ENCODE results near the gene ARL2BP. TPM values are rescaled to one million over a fixed set of nuclear protein-coding genes. Genes with fewer than 3 reads are reported as not detected.
A peak's percentile ranks its signal among the peaks of the same experiment; 100 is the strongest.

Gene ARL2BP
- total RNA-seq, 1 donor: 85.8 TPM

- Histone ChIP-seq H3K27ac (ENCODE audit: low read depth, low read length) (no peak overlapping the region), H3K4me1 (ENCODE audit: insufficient read depth, low read length) (no peaks in the 10 kb centered on the region), H3K9me3 (ENCODE audit: low read depth, low read length) (no peaks in the 10 kb centered on the region), H2AFZ (ENCODE audit: low read length) (no peak overlapping the region), H3K36me3 (ENCODE audit: insufficient read depth, low read length) (peaks cover 79% of the 10 kb centered on the region), H4K20me1 (ENCODE audit: insufficient read depth, low read length) (no peaks in the 10 kb centered on the region), H3K4me3 (ENCODE audit: insufficient read depth, low read length) (no peak overlapping the region), H3K4me2 (ENCODE audit: insufficient read depth, low read length) (no peak overlapping the region), H3K27me3 (ENCODE audit: insufficient read depth, low read length) (no peaks in the 10 kb centered on the region), H3K79me2 (ENCODE audit: insufficient read depth, low read length) (no peaks in the 10 kb centered on the region)
- no peak for TF ChIP-seq CTCF (IDR thresholded peaks at IDR 0.05; ENCODE audit: extremely low read depth, low read depth, low read length)
- DNase-seq (ENCODE audit: insufficient read length, low spot score, missing footprints): no peak
These were observed 13.2 kb upstream of the ARL2BP start for GRCh38 chr16:57231821-57232350.

- H2AFZ ChIP-seq (ENCODE audit: low read length): no peak overlapping the region
- H3K79me2 ChIP-seq (ENCODE audit: insufficient read depth, low read length): no peaks in the 10 kb centered on the region
- no peak overlapping the region for H3K4me2 ChIP-seq (ENCODE audit: insufficient read depth, low read length)
- peaks cover 63% of the 10 kb centered on the region for H3K36me3 ChIP-seq (ENCODE audit: insufficient read depth, low read length)
- TF ChIP-seq CTCF (IDR thresholded peaks at IDR 0.05; ENCODE audit: extremely low read depth, low read depth, low read length): no peak
- H3K27ac ChIP-seq (ENCODE audit: low read depth, low read length): no peak overlapping the region
- no peaks in the 10 kb centered on the region for H3K9me3 ChIP-seq (ENCODE audit: low read depth, low read length)
- DNase-seq (ENCODE audit: insufficient read length, low spot score, missing footprints): no peak
- H3K4me3 ChIP-seq (ENCODE audit: insufficient read depth, low read length): no peak overlapping the region
- no peaks in the 10 kb centered on the region for H4K20me1 ChIP-seq (ENCODE audit: insufficient read depth, low read length)
- H3K4me1 ChIP-seq (ENCODE audit: insufficient read depth, low read length): no peaks in the 10 kb centered on the region
- H3K27me3 ChIP-seq (ENCODE audit: insufficient read depth, low read length): no peaks in the 10 kb centered on the region
These were observed 10.9 kb upstream of the ARL2BP start for GRCh38 chr16:57233944-57234706.

- no peak for TF ChIP-seq CTCF (IDR thresholded peaks at IDR 0.05; ENCODE audit: extremely low read depth, low read depth, low read length)
- no peaks in the 10 kb centered on the region for H3K4me1 ChIP-seq (ENCODE audit: insufficient read depth, low read length)
- H3K27ac ChIP-seq (ENCODE audit: low read depth, low read length): no peak overlapping the region
- no peaks in the 10 kb centered on the region for H3K27me3 ChIP-seq (ENCODE audit: insufficient read depth, low read length)
- no peak for DNase-seq (ENCODE audit: insufficient read length, low spot score, missing footprints)
- peaks cover 65% of the 10 kb centered on the region for H3K36me3 ChIP-seq (ENCODE audit: insufficient read depth, low read length)
- H2AFZ ChIP-seq (ENCODE audit: low read length): no peak overlapping the region
- no peaks in the 10 kb centered on the region for H3K9me3 ChIP-seq (ENCODE audit: low read depth, low read length)
- no peaks in the 10 kb centered on the region for H4K20me1 ChIP-seq (ENCODE audit: insufficient read depth, low read length)
- no peak overlapping the region for H3K4me2 ChIP-seq (ENCODE audit: insufficient read depth, low read length)
- no peak overlapping the region for H3K4me3 ChIP-seq (ENCODE audit: insufficient read depth, low read length)
- no peaks in the 10 kb centered on the region for H3K79me2 ChIP-seq (ENCODE audit: insufficient read depth, low read length)
These were observed 10.4 kb upstream of the ARL2BP start for GRCh38 chr16:57234707-57235092.

GRCh38 chr16:57235128-57236021 is 9.7 kb upstream of the ARL2BP start:
- Histone ChIP-seq H3K36me3 (ENCODE audit: insufficient read depth, low read length) (peaks cover 65% of the 10 kb centered on the region), H3K79me2 (ENCODE audit: insufficient read depth, low read length) (no peaks in the 10 kb centered on the region), H4K20me1 (ENCODE audit: insufficient read depth, low read length) (no peaks in the 10 kb centered on the region), H3K4me2 (ENCODE audit: insufficient read depth, low read length) (no peak overlapping the region), H3K4me3 (ENCODE audit: insufficient read depth, low read length) (no peak overlapping the region), H3K9me3 (ENCODE audit: low read depth, low read length) (no peaks in the 10 kb centered on the region), H2AFZ (ENCODE audit: low read length) (no peak overlapping the region), H3K27me3 (ENCODE audit: insufficient read depth, low read length) (no peaks in the 10 kb centered on the region), H3K27ac (ENCODE audit: low read depth, low read length) (peak overlapping the region; percentile 13), H3K4me1 (ENCODE audit: insufficient read depth, low read length) (no peaks in the 10 kb centered on the region)
- no peak for TF ChIP-seq CTCF (IDR thresholded peaks at IDR 0.05; ENCODE audit: extremely low read depth, low read depth, low read length)
- DNase-seq (ENCODE audit: insufficient read length, low spot score, missing footprints): peak; percentile 69
